Neural progenitor cell (in vitro differentiated cells): ENCODE data around the gene CES2. TPM values are rescaled to one million over a fixed set of nuclear protein-coding genes. Genes with fewer than 3 reads are reported as not detected.

Experiments
- DNase-seq: peaks from one replicate; pipeline ENCODE4 v3.0.0-alpha.2; 2016; ENCODE audit warnings: low spot score
- H2AFZ ChIP-seq: fragments of 200-600 bp; sonication (generic); replicated peaks from 2 replicates; pipeline ENCODE4 v1.6.1; 2016; ENCODE audit warnings: antibody characterized with exemption
- H3F3A ChIP-seq: fragments of 200-600 bp; sonication (generic); 2 replicates; pipeline ENCODE4 v1.6.1; 2016; ENCODE audit warnings: antibody characterized with exemption, low read depth
- H3K27ac ChIP-seq: fragments of 200-600 bp; sonication (generic); 2 replicates; pipeline ENCODE4 v1.5.1; 2016; ENCODE audit warnings: mild to moderate bottlenecking
- H3K27me3 ChIP-seq: fragments of 200-600 bp; sonication (generic); 2 replicates; pipeline ENCODE4 v1.6.1; 2016; ENCODE audit warnings: mild to moderate bottlenecking, moderate library complexity
- H3K36me3 ChIP-seq: fragments of 200-600 bp; sonication (generic); 2 replicates; pipeline ENCODE4 v1.5.1; 2016
- H3K4me1 ChIP-seq: fragments of 200-600 bp; sonication (generic); 2 replicates; pipeline ENCODE4 v1.6.1; 2016; ENCODE audit warnings: mixed run types
- H3K4me2 ChIP-seq: fragments of 200-600 bp; sonication (generic); 2 replicates; pipeline ENCODE4 v1.6.1; 2016
- H3K4me3 ChIP-seq: fragments of 200-600 bp; sonication (generic); 2 replicates; pipeline ENCODE4 v1.5.1; 2016
- H3K79me2 ChIP-seq: fragments of 200-600 bp; sonication (generic); 2 replicates; pipeline ENCODE4 v1.6.1; 2016; ENCODE audit warnings: low read depth
- H3K9ac ChIP-seq: fragments of 200-600 bp; sonication (generic); 2 replicates; pipeline ENCODE4 v1.6.1; 2016
- H3K9me3 ChIP-seq: fragments of 200-600 bp; sonication (generic); 2 replicates; pipeline ENCODE4 v1.5.1; 2016; ENCODE audit warnings: low read depth
- H4K20me1 ChIP-seq: fragments of 200-600 bp; sonication (generic); 2 replicates; pipeline ENCODE4 v1.6.1; 2016; ENCODE audit warnings: low read depth
- H3K27ac Mint-ChIP-seq: 3 replicates; pipeline ENCODE4 v1.8.0; 2021; ENCODE audit warnings: mixed read lengths
- H3K27me3 Mint-ChIP-seq: 2 replicates; pipeline ENCODE4 v1.8.0; 2022; ENCODE audit warnings: low read depth, mild to moderate bottlenecking, inconsistent platforms, moderate library complexity, mixed read lengths; ENCODE audit not compliant: insufficient read depth
- H3K36me3 Mint-ChIP-seq: 3 replicates; pipeline ENCODE4 v1.8.0; 2021; ENCODE audit warnings: mixed read lengths
- H3K4me1 Mint-ChIP-seq: 3 replicates; pipeline ENCODE4 v1.8.0; 2021; ENCODE audit warnings: mixed read lengths
- H3K4me3 Mint-ChIP-seq: 3 replicates; pipeline ENCODE4 v1.8.0; 2021; ENCODE audit warnings: mild to moderate bottlenecking, moderate library complexity, mixed read lengths
- H3K9me3 Mint-ChIP-seq: 3 replicates; pipeline ENCODE4 v1.8.0; 2020; ENCODE audit warnings: mixed read lengths
- EZH2 ChIP-seq: fragments of 200-600 bp; sonication (generic); IDR thresholded peaks from 2 replicates; pipeline ENCODE4 v1.6.1; 2017; ENCODE audit warnings: antibody characterized with exemption, mild to moderate bottlenecking, moderate library complexity
- EZH2phosphoT487 ChIP-seq: fragments of 200-600 bp; sonication (generic); IDR thresholded peaks from 2 replicates; pipeline ENCODE4 v1.6.1; 2017; ENCODE audit warnings: antibody characterized with exemption
- total RNA-seq: library from RNA; depleted of rRNA; stranded (reverse); fragments of >200 nt; gene quantifications from 2 replicates; pipeline ENCODE4 v1.2.3, GENCODE V29; 2015; ENCODE audit warnings: low replicate concordance
- TF ChIP-seq, protein P1 (sequence below): fragments of 200-600 bp; sonication (generic); IDR thresholded peaks from 2 replicates; pipeline ENCODE4 v1.5.1; 2017; ENCODE audit warnings: antibody characterized with exemption, mild to moderate bottlenecking

The CES2 gene
- total RNA-seq, 1 donor from 2014 or later, result 11.1 TPM

DNA sequence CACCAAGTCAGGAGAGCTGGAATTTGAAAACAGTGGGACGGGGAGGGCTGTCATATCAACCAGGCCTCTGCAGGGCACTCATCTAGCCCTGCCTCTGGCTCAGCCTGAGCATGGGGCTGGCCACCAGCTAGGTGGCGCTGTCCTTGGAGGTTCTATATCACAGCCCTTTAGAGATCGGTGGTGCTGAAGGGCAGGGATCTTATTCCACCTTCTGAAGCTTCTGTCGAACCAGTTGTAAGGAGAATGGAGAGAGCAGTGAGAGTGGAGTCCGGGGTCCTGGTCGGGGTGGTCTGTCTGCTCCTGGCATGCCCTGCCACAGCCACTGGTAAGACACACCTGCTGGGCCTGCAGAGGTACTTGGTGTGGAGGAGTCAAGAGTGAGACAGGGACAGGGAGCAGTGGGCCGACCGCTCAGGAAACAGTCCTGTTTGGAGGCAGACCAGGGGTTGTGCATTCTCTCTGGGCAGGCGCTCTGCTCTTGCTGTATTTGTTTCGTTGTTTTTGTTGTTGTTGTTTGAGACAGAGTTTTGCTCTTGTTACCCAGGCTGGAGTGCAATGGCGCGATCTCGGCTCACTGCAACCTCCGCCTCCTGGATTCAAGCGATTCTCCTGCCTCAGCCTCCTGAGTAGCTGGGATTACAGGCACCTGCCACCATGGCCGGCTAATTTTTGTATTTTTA is 25.9 kb downstream of the CES2 start, which contains the start of gene CES3:
Gene CES3, plus strand, starts transcription at position 202 of the 680 bp plus-strand sequence. Its CDS starts 42 bp downstream, at position 244.
- Histone ChIP-seq H3K4me2 (peak within 1 kb of the TSS; percentile 81), H3K79me2 (no peaks in the 10 kb centered on the region), H2AFZ (peak within 1 kb of the TSS; percentile 95), H3K27ac (no peak within 1 kb of the TSS), H3K4me3 (peak within 1 kb of the TSS; percentile 47), H3K36me3 (no peaks in the 10 kb centered on the region), H3K9me3 (no peaks in the 10 kb centered on the region), H4K20me1 (no peaks in the 10 kb centered on the region), H3K27me3 (peaks cover 20% of the 10 kb centered on the region), H3F3A (no peaks in the 10 kb centered on the region), H3K9ac (no peak within 1 kb of the TSS), H3K4me1 (no peaks in the 10 kb centered on the region)
- Mint-ChIP-seq H3K4me1 (peaks cover 12% of the 10 kb centered on the region), H3K4me3 (peak within 1 kb of the TSS; percentile 87), H3K27me3 (peaks cover 12% of the 10 kb centered on the region), H3K36me3 (no peaks in the 10 kb centered on the region), H3K27ac (peak within 1 kb of the TSS; percentile 64), H3K9me3 (no peaks in the 10 kb centered on the region)
- TF ChIP-seq, protein P1, sequence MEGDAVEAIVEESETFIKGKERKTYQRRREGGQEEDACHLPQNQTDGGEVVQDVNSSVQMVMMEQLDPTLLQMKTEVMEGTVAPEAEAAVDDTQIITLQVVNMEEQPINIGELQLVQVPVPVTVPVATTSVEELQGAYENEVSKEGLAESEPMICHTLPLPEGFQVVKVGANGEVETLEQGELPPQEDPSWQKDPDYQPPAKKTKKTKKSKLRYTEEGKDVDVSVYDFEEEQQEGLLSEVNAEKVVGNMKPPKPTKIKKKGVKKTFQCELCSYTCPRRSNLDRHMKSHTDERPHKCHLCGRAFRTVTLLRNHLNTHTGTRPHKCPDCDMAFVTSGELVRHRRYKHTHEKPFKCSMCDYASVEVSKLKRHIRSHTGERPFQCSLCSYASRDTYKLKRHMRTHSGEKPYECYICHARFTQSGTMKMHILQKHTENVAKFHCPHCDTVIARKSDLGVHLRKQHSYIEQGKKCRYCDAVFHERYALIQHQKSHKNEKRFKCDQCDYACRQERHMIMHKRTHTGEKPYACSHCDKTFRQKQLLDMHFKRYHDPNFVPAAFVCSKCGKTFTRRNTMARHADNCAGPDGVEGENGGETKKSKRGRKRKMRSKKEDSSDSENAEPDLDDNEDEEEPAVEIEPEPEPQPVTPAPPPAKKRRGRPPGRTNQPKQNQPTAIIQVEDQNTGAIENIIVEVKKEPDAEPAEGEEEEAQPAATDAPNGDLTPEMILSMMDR, result peak; percentile 98
- TF ChIP-seq EZH2phosphoT487, result no peak
- peak; percentile 91 for DNase-seq

DNA sequence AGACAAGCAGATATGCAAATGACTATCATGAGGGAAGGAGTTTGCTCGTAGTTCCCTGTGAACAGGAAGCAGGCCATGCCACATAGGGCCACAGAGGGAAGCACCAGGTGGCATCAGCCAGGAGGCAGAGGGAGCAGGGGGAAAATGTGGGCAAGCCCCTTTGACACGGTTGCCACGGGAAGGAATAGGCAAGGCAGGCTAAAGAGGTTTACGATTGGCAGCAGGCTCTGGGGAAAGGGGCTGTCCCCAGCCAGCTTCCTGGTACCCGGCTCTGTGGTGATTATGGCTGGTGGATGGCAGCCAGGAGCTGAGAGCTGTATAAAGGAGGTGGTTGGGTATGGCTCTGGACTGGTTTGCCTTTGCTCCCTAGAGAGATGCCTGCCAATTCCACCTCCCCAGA is 26.6 kb downstream of the CES2 start:
- Histone ChIP-seq H3K79me2 (no peaks in the 10 kb centered on the region), H3K9me3 (no peaks in the 10 kb centered on the region), H3K27ac (no peak overlapping the region), H2AFZ (no peak overlapping the region), H3K4me2 (peak overlapping the region; percentile 81), H3K4me3 (no peak overlapping the region), H4K20me1 (no peaks in the 10 kb centered on the region), H3K4me1 (no peaks in the 10 kb centered on the region), H3K27me3 (peaks cover 13% of the 10 kb centered on the region), H3K36me3 (no peaks in the 10 kb centered on the region), H3F3A (no peaks in the 10 kb centered on the region), H3K9ac (no peak overlapping the region)
- DNase-seq, result no peak
- H3K9me3 Mint-ChIP-seq, result no peaks in the 10 kb centered on the region
- peaks cover 12% of the 10 kb centered on the region for H3K27me3 Mint-ChIP-seq
- H3K27ac Mint-ChIP-seq, result no peak overlapping the region
- TF ChIP-seq EZH2 (no peak), EZH2phosphoT487 (no peak)
- TF ChIP-seq, protein P1, result no peak
- H3K4me1 Mint-ChIP-seq, result peaks cover 12% of the 10 kb centered on the region
- peak overlapping the region; percentile 87 for H3K4me3 Mint-ChIP-seq
- H3K36me3 Mint-ChIP-seq, result no peaks in the 10 kb centered on the region

DNA sequence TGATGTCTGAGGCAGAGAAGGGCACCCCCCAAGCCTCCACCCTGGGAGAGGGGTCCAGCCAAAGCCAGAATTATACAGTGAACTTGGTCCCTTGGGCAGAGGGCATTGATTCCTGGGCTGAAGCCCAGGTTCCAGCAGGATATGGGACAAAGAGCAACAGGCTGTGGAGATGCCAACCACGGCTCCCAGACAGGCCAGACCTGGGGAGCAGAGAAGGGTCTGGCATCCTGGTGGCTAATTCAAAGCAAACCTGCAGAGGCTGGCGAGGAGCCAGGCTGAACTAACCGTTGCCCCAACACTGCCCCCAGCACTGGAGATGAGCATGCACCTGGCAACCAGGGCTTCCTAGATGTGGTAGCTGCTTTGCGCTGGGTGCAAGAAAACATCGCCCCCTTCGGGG is 28.7 kb downstream of the CES2 start:
- Histone ChIP-seq H3K27ac (no peak overlapping the region), H3K9ac (no peak overlapping the region), H3K36me3 (no peaks in the 10 kb centered on the region), H3K4me2 (no peak overlapping the region), H3K4me1 (no peaks in the 10 kb centered on the region), H3K4me3 (no peak overlapping the region), H4K20me1 (no peaks in the 10 kb centered on the region), H3K9me3 (no peaks in the 10 kb centered on the region), H2AFZ (no peak overlapping the region), H3K27me3 (no peaks in the 10 kb centered on the region), H3F3A (no peaks in the 10 kb centered on the region), H3K79me2 (no peaks in the 10 kb centered on the region)
- no peak overlapping the region for H3K27ac Mint-ChIP-seq
- peaks cover 12% of the 10 kb centered on the region for H3K4me1 Mint-ChIP-seq
- no peaks in the 10 kb centered on the region for H3K36me3 Mint-ChIP-seq
- H3K9me3 Mint-ChIP-seq, result no peaks in the 10 kb centered on the region
- peaks cover 7% of the 10 kb centered on the region for H3K27me3 Mint-ChIP-seq
- H3K4me3 Mint-ChIP-seq, result no peak overlapping the region
- no peak for DNase-seq
- TF ChIP-seq, protein P1, result no peak
- TF ChIP-seq EZH2 (no peak), EZH2phosphoT487 (no peak)
